Liver (tissue), 9 donors: ENCODE measurements around the gene FBXW4. TPM values are rescaled to one million over a fixed set of nuclear protein-coding genes. Genes with fewer than 3 reads are reported as not detected.

Experiments used
- DNase-seq: peaks from one replicate; pipeline ENCODE4 v3.0.0-alpha.2; 2017; ENCODE audit warnings: low spot score
- H3K27ac ChIP-seq, 2 donors: one replicate each; pipeline ENCODE4 v1.7.0; 2013; ENCODE audit warnings: inconsistent platforms in 2 of 2, low read length in 2 of 2, control low read depth in 1 of 2, low read depth in 1 of 2, mild to moderate bottlenecking in 1 of 2
- H3K27me3 ChIP-seq, 4 donors: one replicate each; pipeline versions ENCODE4 v1.6.1 to v1.7.0; 2013; ENCODE audit warnings: low read length in 3 of 4, inconsistent platforms in 1 of 4, mild to moderate bottlenecking in 1 of 4, moderate library complexity in 1 of 4; ENCODE audit not compliant: control insufficient read depth in 4 of 4, insufficient read depth in 4 of 4
- H3K36me3 ChIP-seq, 4 donors: one replicate each; pipeline versions ENCODE4 v1.6.1 to v1.7.0; 2013; ENCODE audit warnings: low read length in 3 of 4, mild to moderate bottlenecking in 3 of 4, low read depth in 1 of 4, moderate library complexity in 1 of 4; ENCODE audit not compliant: control insufficient read depth in 4 of 4, insufficient read depth in 3 of 4
- H3K4me1 ChIP-seq, 4 donors: one replicate each; pipeline versions ENCODE4 v1.6.1 to v1.7.0; 2013; ENCODE audit warnings: low read length in 3 of 4, mild to moderate bottlenecking in 3 of 4, moderate library complexity in 1 of 4; ENCODE audit not compliant: control insufficient read depth in 4 of 4, insufficient read depth in 4 of 4
- H3K4me3 ChIP-seq, 3 donors: one replicate each; pipeline versions ENCODE4 v1.6.1 to v1.7.0; 2013; ENCODE audit warnings: low read length in 3 of 3, control low read depth in 1 of 3, low read depth in 1 of 3, mild to moderate bottlenecking in 1 of 3
- H3K9ac ChIP-seq, 2 donors: one replicate each; pipeline ENCODE4 v1.7.0; 2013; ENCODE audit warnings: low read length in 2 of 2, mild to moderate bottlenecking in 2 of 2, moderate library complexity in 2 of 2, control low read depth in 1 of 2, low read depth in 1 of 2
- H3K9me3 ChIP-seq, 4 donors: one replicate each; pipeline versions ENCODE4 v1.6.1 to v1.7.0; 2013; ENCODE audit warnings: low read length in 3 of 4; ENCODE audit not compliant: control insufficient read depth in 4 of 4
- EGR1 ChIP-seq, 2 donors: IDR thresholded peaks; 2 replicates each; pipeline ENCODE4 v1.6.1; 2016 to 2018; ENCODE audit warnings: antibody characterized with exemption in 2 of 2, low read depth in 2 of 2
- FOXA1 ChIP-seq: IDR thresholded peaks from 2 replicates; pipeline ENCODE4 v1.6.1; 2016; ENCODE audit warnings: antibody characterized with exemption
- FOXA2 ChIP-seq: IDR thresholded peaks from 2 replicates; pipeline ENCODE4 v1.6.1; 2016; ENCODE audit warnings: antibody characterized with exemption
- HNF4A ChIP-seq, 2 donors: conservative IDR thresholded peaks; 2 replicates each; pipeline ENCODE4 v1.6.1; 2016; ENCODE audit warnings: antibody characterized with exemption in 2 of 2, mild to moderate bottlenecking in 2 of 2
- HNF4G ChIP-seq: IDR thresholded peaks from 2 replicates; pipeline ENCODE4 v1.6.1; 2016; ENCODE audit warnings: antibody characterized with exemption
- NR2F2 ChIP-seq: IDR thresholded peaks from 2 replicates; pipeline ENCODE4 v1.6.1; 2016; ENCODE audit warnings: antibody characterized with exemption
- RAD21 ChIP-seq, 2 donors: IDR thresholded peaks; 2 replicates each; pipeline ENCODE4 v1.6.1; 2016; ENCODE audit warnings: antibody characterized with exemption in 2 of 2, mild to moderate bottlenecking in 2 of 2
- SP1 ChIP-seq: IDR thresholded peaks from 2 replicates; pipeline ENCODE4 v1.6.1; 2018; ENCODE audit warnings: antibody characterized with exemption, mild to moderate bottlenecking
- TAF1 ChIP-seq: conservative IDR thresholded peaks from 2 replicates; pipeline ENCODE4 v1.6.1; 2016; ENCODE audit warnings: antibody characterized with exemption, mild to moderate bottlenecking
- YY1 ChIP-seq: IDR thresholded peaks from 2 replicates; pipeline ENCODE4 v1.6.1; 2016; ENCODE audit warnings: antibody characterized with exemption, mild to moderate bottlenecking
- WGBS: extraction: QIAGEN DNeasy Blood & Tissue Kit; methylation state at CpG from one replicate; pipeline ENCODE4 v1.1.7; 2013; 5-methylcytosine and 5-hydroxymethylcytosine counted together
- polyA plus RNA-seq, 2 donors: library from polyadenylated mRNA; stranded (reverse) in 1 of 2; unstranded in 1 of 2; fragments of 200-250 nt in 1 of 2; fragments of >200 nt in 1 of 2; fragmentation: Nextera tagmentation in 1 of 2; extraction: Ambion mirVana in 1 of 2; gene quantifications; one replicate each; pipeline versions ENCODE4 v1.2.1 to v1.2.3, GENCODE V29; 2013 to 2015
- total RNA-seq, 2 donors: library from RNA; depleted of rRNA; stranded (reverse); fragments of >200 nt; gene quantifications; one replicate each; pipeline ENCODE4 v1.2.3, GENCODE V29; 2014
- TF ChIP-seq, protein P1 (sequence below): IDR thresholded peaks from 2 replicates; pipeline ENCODE4 v1.6.1; 2016; ENCODE audit warnings: antibody characterized with exemption, mild to moderate bottlenecking
- TF ChIP-seq, protein P2 (sequence below): IDR thresholded peaks from 2 replicates; pipeline ENCODE4 v1.6.1; 2016; ENCODE audit warnings: antibody characterized with exemption
- TF ChIP-seq, protein P3 (sequence below): IDR thresholded peaks from 2 replicates; pipeline ENCODE4 v1.6.1; 2016; ENCODE audit warnings: antibody characterized with exemption
- TF ChIP-seq, protein P4 (sequence below): fragments of 150-350 bp; IDR thresholded peaks from 2 replicates; pipeline ENCODE4 v1.5.1; 2017; ENCODE audit warnings: improper control_type of control experiment, low read depth, low read length; ENCODE audit not compliant: missing input control
- donor health status: healthy.
- donor health status: healthy.
- donor health status: healthy.
- donor health status: healthy.
- donor health status: healthy.

Gene FBXW4
- total and polyA plus RNA-seq, 4 donors, result 5.4 to 54.1 (median 20.5) TPM

DNA sequence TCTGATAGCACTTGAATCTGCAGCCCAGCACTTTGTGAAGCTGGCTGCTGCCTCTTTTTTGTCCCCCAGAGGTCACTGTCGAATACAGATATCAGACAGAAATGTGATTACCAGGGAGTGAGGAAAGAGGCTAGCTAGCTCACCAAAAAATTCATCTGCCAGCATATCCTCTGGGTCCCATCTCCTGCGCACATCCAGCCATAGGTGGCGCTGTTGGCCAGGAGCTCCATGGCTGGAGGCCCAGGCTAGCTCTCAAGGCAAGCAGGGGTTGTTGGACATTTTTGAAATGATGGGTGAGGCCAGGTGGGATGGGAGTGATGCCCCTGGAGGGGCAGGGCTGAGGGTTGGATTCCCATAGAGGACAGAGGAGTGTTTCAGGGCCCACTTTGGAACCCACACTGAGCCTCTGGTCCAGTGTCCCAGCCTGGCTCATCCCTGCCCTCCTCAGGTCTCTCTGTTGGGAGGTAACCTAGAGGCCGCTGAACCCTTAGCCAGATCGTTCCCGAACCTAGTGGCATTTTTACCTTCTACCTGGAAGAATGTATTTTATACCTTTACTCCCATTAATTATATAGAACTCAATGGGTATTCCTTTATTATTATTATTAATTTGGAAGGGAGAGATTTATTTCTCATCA is 92.1 kb downstream of the FBXW4 start (continued):
- TF ChIP-seq, protein P1, sequence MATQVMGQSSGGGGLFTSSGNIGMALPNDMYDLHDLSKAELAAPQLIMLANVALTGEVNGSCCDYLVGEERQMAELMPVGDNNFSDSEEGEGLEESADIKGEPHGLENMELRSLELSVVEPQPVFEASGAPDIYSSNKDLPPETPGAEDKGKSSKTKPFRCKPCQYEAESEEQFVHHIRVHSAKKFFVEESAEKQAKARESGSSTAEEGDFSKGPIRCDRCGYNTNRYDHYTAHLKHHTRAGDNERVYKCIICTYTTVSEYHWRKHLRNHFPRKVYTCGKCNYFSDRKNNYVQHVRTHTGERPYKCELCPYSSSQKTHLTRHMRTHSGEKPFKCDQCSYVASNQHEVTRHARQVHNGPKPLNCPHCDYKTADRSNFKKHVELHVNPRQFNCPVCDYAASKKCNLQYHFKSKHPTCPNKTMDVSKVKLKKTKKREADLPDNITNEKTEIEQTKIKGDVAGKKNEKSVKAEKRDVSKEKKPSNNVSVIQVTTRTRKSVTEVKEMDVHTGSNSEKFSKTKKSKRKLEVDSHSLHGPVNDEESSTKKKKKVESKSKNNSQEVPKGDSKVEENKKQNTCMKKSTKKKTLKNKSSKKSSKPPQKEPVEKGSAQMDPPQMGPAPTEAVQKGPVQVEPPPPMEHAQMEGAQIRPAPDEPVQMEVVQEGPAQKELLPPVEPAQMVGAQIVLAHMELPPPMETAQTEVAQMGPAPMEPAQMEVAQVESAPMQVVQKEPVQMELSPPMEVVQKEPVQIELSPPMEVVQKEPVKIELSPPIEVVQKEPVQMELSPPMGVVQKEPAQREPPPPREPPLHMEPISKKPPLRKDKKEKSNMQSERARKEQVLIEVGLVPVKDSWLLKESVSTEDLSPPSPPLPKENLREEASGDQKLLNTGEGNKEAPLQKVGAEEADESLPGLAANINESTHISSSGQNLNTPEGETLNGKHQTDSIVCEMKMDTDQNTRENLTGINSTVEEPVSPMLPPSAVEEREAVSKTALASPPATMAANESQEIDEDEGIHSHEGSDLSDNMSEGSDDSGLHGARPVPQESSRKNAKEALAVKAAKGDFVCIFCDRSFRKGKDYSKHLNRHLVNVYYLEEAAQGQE, result no peak
- TF ChIP-seq, protein P2, sequence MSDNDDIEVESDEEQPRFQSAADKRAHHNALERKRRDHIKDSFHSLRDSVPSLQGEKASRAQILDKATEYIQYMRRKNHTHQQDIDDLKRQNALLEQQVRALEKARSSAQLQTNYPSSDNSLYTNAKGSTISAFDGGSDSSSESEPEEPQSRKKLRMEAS, result no peak
- TF ChIP-seq YY1, result peak; percentile 32
- TF ChIP-seq FOXA2, result peak; percentile 5
- no peak for TF ChIP-seq HNF4G
- TF ChIP-seq NR2F2, result no peak

DNA sequence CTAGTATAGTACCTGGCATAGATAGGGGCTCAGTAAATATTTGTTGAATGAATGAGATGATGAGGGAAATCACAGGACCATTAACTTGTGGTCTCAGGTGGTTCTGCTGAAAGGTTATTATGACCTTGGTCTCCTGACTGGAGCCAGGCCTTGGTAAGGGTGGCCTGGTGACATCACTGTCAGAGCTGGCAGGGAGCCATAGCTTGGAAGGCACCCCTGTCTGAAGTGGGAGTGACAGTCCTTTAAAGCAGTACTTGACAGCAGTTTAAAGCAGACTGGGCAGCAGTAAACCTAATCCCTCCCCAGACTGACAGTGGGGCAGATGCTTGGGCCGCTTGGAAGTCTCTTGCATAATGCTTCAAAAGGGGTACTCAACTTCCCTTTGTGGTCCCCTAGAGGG is 93.4 kb downstream of the FBXW4 start:
- no peak overlapping the region for H3K27ac ChIP-seq
- H3K4me3 ChIP-seq, result no peak overlapping the region
- TF ChIP-seq NR2F2 (no peak), YY1 (no peak), HNF4G (no peak), SP1 (no peak), HNF4A (conservative IDR thresholded peaks at IDR 0.05) (no peak), RAD21 (IDR thresholded peaks at IDR 0.05) (no peak), TAF1 (no peak), EGR1 (IDR thresholded peaks at IDR 0.05; ENCODE audit: low read depth in 2 of 2) (no peak), FOXA1 (no peak)
- TF ChIP-seq, protein P3, sequence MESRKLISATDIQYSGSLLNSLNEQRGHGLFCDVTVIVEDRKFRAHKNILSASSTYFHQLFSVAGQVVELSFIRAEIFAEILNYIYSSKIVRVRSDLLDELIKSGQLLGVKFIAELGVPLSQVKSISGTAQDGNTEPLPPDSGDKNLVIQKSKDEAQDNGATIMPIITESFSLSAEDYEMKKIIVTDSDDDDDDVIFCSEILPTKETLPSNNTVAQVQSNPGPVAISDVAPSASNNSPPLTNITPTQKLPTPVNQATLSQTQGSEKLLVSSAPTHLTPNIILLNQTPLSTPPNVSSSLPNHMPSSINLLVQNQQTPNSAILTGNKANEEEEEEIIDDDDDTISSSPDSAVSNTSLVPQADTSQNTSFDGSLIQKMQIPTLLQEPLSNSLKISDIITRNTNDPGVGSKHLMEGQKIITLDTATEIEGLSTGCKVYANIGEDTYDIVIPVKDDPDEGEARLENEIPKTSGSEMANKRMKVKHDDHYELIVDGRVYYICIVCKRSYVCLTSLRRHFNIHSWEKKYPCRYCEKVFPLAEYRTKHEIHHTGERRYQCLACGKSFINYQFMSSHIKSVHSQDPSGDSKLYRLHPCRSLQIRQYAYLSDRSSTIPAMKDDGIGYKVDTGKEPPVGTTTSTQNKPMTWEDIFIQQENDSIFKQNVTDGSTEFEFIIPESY, result no peak
- TF ChIP-seq, protein P2, result no peak
- no peak overlapping the region for H3K9ac ChIP-seq
- H3K36me3 ChIP-seq, result peaks cover 0 to 4% (median 2%) of the 10 kb centered on the region in 4 donors
- H3K27me3 ChIP-seq, result no peaks in the 10 kb centered on the region
- H3K4me1 ChIP-seq, result no peaks in the 10 kb centered on the region
- H3K9me3 ChIP-seq, result no peaks in the 10 kb centered on the region
- 94% methylated on average over 1 of the region's 1 CpG for WGBS
- DNase-seq, result no peak

DNA sequence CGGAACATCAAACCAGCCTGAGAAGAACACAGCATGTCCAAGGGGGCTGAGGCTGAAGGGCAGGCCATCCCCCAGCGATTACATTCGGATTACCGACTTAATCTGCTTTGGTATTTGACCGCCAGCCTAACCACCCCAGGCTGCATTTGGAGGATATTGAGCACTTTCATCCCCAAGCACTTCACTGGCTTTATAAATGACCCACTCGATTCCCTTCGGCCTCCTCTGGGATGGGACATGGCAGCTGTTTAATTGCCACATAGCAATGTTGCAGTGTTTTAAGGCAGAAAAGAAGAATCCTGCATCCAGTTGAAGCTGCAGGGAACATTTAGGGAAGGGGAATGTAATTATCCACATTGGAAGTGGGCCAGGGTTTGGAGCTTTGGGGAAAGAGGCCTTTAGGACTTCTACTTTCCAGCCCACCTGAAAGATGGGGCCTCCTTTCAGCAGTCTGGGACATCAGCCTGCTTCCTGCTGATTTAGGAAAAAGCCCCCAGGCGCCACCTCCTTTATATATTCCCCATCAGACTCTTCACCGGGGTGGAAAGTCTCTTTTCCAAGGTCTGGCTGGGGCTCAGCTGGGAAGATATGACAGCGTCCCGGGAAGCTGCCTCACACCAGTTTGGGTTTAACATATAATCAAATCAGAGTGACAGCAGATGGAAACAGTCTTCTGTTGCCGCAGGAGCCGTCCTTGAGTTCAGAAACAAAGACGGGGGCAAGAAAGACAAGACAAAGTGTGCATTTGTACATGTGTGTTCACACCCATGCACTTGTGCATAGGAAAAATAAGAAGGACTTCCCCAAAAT is 97.7 kb downstream of the FBXW4 start:
- WGBS, result 89% methylated on average over 14 of the region's 14 CpGs
- no peak for DNase-seq

More for the DNA sequence above, 97.7 kb downstream of the FBXW4 start:
- H3K4me3 ChIP-seq, result no peak overlapping the region
- H3K4me1 ChIP-seq, result no peaks in the 10 kb centered on the region
- H3K27ac ChIP-seq, result no peak overlapping the region
- TF ChIP-seq HNF4G (no peak), RAD21 (IDR thresholded peaks at IDR 0.05) (no peak)
- TF ChIP-seq, protein P4, sequence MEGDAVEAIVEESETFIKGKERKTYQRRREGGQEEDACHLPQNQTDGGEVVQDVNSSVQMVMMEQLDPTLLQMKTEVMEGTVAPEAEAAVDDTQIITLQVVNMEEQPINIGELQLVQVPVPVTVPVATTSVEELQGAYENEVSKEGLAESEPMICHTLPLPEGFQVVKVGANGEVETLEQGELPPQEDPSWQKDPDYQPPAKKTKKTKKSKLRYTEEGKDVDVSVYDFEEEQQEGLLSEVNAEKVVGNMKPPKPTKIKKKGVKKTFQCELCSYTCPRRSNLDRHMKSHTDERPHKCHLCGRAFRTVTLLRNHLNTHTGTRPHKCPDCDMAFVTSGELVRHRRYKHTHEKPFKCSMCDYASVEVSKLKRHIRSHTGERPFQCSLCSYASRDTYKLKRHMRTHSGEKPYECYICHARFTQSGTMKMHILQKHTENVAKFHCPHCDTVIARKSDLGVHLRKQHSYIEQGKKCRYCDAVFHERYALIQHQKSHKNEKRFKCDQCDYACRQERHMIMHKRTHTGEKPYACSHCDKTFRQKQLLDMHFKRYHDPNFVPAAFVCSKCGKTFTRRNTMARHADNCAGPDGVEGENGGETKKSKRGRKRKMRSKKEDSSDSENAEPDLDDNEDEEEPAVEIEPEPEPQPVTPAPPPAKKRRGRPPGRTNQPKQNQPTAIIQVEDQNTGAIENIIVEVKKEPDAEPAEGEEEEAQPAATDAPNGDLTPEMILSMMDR, result no peak
- TF ChIP-seq, protein P2, result no peak
- no peaks in the 10 kb centered on the region for H3K27me3 ChIP-seq
- no peak overlapping the region for H3K9ac ChIP-seq
- H3K9me3 ChIP-seq, result no peaks in the 10 kb centered on the region
- H3K36me3 ChIP-seq, result no peaks in the 10 kb centered on the region
